Measurements from ENCODE around the gene ZNF331.
"Not testable (repeated sequence)": the region's sequence is repeated elsewhere in the genome, so short reads cannot be mapped to it uniquely, and the experiment has no call there.

The ZNF331 gene

GRCh38 chr19:53537521-53538377 is at the start of gene ZNF331:
Gene ZNF331 (plus strand): TSS chr19:53538145. CDS start chr19:53569377, 31,232 bp downstream.
- DNase-seq = peak; percentile 84

GRCh38 chr19:53492153-53492552 is 45.8 kb upstream of the ZNF331 start:
- DNase-seq = no peak

GRCh38 chr19:53497311-53498023 is 40.5 kb upstream of the ZNF331 start:
- not testable (repeated sequence) for DNase-seq

GRCh38 chr19:53498024-53498395 is 39.9 kb upstream of the ZNF331 start:
- not testable (repeated sequence) for DNase-seq

- not testable (repeated sequence) for DNase-seq
Observed at GRCh38 chr19:53503151-53503550, 34.8 kb upstream of the ZNF331 start.

GRCh38 chr19:53503671-53504364 is 34.1 kb upstream of the ZNF331 start:
- DNase-seq = not testable (repeated sequence)

- not testable (repeated sequence) for DNase-seq
Observed at GRCh38 chr19:53504365-53504703, 33.6 kb upstream of the ZNF331 start.

GRCh38 chr19:53504885-53505284 is 33.1 kb upstream of the ZNF331 start:
- no peak for DNase-seq

- no peak for DNase-seq
Observed at GRCh38 chr19:53506728-53507127, 31.2 kb upstream of the ZNF331 start.

- DNase-seq = no peak
Observed at GRCh38 chr19:53507523-53508442, 30.2 kb upstream of the ZNF331 start.

GRCh38 chr19:53509443-53509842 is 28.5 kb upstream of the ZNF331 start:
- no peak for DNase-seq

GRCh38 chr19:53509845-53510244 is 28.1 kb upstream of the ZNF331 start:
- no peak for DNase-seq

- DNase-seq = no peak
Observed at GRCh38 chr19:53511357-53511756, 26.6 kb upstream of the ZNF331 start.

GRCh38 chr19:53511933-53512374 is 26.0 kb upstream of the ZNF331 start:
- DNase-seq = peak; percentile 49

- not testable (repeated sequence) for DNase-seq
Observed at GRCh38 chr19:53515047-53515446, 22.9 kb upstream of the ZNF331 start.

GRCh38 chr19:53517114-53517741 is 20.7 kb upstream of the ZNF331 start:
- no peak for DNase-seq

- no peak for DNase-seq
Observed at GRCh38 chr19:53518121-53518520, 19.8 kb upstream of the ZNF331 start.

GRCh38 chr19:53518716-53519115 is 19.2 kb upstream of the ZNF331 start:
- DNase-seq = no peak

- DNase-seq = no peak
Observed at GRCh38 chr19:53519446-53519845, 18.5 kb upstream of the ZNF331 start.

GRCh38 chr19:53520163-53520546 is 17.8 kb upstream of the ZNF331 start:
- DNase-seq = no peak

- peak; percentile 88 for DNase-seq
Observed at GRCh38 chr19:53520547-53521372, 17.2 kb upstream of the ZNF331 start.

Data from activated gamma-delta T cell treated with Interleukin-2 at 50 U/mL for 16 hours (primary cell).